ENCODE measurements around the gene ARHGAP24.

- TF ChIP-seq, protein P1, sequence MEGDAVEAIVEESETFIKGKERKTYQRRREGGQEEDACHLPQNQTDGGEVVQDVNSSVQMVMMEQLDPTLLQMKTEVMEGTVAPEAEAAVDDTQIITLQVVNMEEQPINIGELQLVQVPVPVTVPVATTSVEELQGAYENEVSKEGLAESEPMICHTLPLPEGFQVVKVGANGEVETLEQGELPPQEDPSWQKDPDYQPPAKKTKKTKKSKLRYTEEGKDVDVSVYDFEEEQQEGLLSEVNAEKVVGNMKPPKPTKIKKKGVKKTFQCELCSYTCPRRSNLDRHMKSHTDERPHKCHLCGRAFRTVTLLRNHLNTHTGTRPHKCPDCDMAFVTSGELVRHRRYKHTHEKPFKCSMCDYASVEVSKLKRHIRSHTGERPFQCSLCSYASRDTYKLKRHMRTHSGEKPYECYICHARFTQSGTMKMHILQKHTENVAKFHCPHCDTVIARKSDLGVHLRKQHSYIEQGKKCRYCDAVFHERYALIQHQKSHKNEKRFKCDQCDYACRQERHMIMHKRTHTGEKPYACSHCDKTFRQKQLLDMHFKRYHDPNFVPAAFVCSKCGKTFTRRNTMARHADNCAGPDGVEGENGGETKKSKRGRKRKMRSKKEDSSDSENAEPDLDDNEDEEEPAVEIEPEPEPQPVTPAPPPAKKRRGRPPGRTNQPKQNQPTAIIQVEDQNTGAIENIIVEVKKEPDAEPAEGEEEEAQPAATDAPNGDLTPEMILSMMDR (conservative IDR thresholded peaks at IDR 0.05 in 1 of 2, IDR thresholded peaks at IDR 0.05 in 1 of 2; ENCODE audit: low read depth in 1 of 2, low read length in 2 of 2) = peak in 1 of 2 donors; percentile 6
- TF ChIP-seq EZH2 (IDR thresholded peaks at IDR 0.05; ENCODE audit: low read length, missing control alignments) = no peak
Observed at GRCh38 chr4:85779165-85779564, 304.2 kb downstream of the ARHGAP24 start.
